Ascending aorta (tissue), 2 donors: Measurements from ENCODE around the gene AKT3. TPM values are rescaled to one million over a fixed set of nuclear protein-coding genes. Genes with fewer than 3 reads are reported as not detected.
"Not testable (repeated sequence)": the region's sequence is repeated elsewhere in the genome, so short reads cannot be mapped to it uniquely, and the experiment has no call there.

Experiments used
- DNase-seq, 2 donors: peaks; one replicate each; pipeline ENCODE4 v3.0.0-alpha.2; 2019; ENCODE audit warnings: low spot score in 2 of 2
- H3K27ac ChIP-seq, 2 donors: fragments of 200-600 bp; sonication (generic); one replicate each; pipeline ENCODE4 v1.5.1; 2016 to 2017; ENCODE audit warnings: mild to moderate bottlenecking in 1 of 2
- H3K27me3 ChIP-seq: fragments of 200-600 bp; sonication (generic); one replicate; pipeline ENCODE4 v1.5.1; 2017
- H3K36me3 ChIP-seq, 2 donors: fragments of 200-600 bp; sonication (generic); one replicate each; pipeline ENCODE4 v1.5.1; 2016
- H3K4me1 ChIP-seq, 2 donors: fragments of 200-600 bp; sonication (generic); one replicate each; pipeline ENCODE4 v1.5.1; 2016 to 2017; ENCODE audit warnings: mild to moderate bottlenecking in 1 of 2
- H3K4me3 ChIP-seq, 2 donors: fragments of 200-600 bp; sonication (generic); one replicate each; pipeline ENCODE4 v1.5.1; 2016 to 2017; ENCODE audit warnings: mild to moderate bottlenecking in 1 of 2
- H3K9me3 ChIP-seq, 2 donors: fragments of 200-600 bp; sonication (generic); one replicate each; pipeline ENCODE4 v1.5.1; 2016
- intact Hi-C: fragments of 100-400 bp; cut with DNase I; formaldehyde crosslinking; loops from one replicate; pipeline ENCODE4 v1.15.1; 2023
- total RNA-seq: library from RNA; depleted of rRNA; stranded (reverse); fragments of >200 nt; gene quantifications from one replicate; pipeline ENCODE4 v1.1.0, GENCODE V29; 2016
- TF ChIP-seq, protein P1 (sequence below), 3 experiments: fragments of 200-600 bp in 2 of 3; fragments of 450-650 bp in 1 of 3; sonication (generic) in 2 of 3; IDR thresholded peaks; one replicate each; pipeline ENCODE4 v1.5.1; 2016 to 2019; ENCODE audit warnings: antibody characterized with exemption in 3 of 3, mild to moderate bottlenecking in 1 of 3, moderate library complexity in 1 of 3

Gene AKT3
- total RNA-seq, 1 donor from 2014 or later: 38.0 TPM

DNA sequence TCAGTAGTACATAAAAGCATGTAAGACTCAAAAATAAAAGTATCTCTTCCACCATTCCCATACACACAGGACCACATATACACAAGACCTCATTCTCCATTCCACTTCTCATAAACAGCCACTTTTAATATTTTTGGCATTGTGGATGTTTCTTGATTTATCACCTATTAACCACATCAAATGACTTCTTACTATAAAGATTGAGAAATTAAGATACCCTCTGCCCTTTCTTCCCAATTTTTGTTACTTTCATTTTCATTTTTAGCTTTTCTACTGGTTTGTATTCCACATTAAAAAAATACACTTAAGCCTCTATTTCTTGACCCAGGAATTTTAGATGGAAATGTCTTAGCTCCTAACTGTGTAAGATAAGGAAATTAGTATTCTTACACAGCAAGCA is 22.8 kb downstream of the AKT3 start:
- no peaks in the 10 kb centered on the region for H3K27me3 ChIP-seq

DNA sequence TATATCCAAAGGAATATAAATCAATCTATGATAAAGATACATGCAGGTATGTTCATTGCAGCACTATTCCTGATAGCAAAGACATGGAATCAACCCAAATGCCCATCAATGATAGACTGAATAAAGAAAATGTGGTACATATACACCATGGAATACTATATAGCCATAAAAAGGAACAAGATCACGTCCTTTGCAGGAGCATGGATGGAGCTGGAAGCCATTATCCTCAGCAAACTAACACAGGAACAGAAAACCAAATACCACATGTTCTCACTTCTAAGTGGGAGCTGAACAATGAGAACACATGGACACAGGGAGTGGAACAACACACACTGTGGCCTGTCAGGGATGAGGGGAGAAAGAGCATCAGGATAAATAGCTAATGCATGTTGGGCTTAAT is 25.1 kb downstream of the AKT3 start:
- H3K36me3 ChIP-seq, intact Hi-C loops, H3K4me1 ChIP-seq, H3K4me3 ChIP-seq, DNase-seq, H3K27me3 ChIP-seq, H3K27ac ChIP-seq: not testable (repeated sequence)
- peaks cover 9 to 25% of the 10 kb centered on the region in 2 donors for H3K9me3 ChIP-seq

More for the DNA sequence above, 22.8 kb downstream of the AKT3 start:
- no peak for DNase-seq
- Histone ChIP-seq H3K9me3 (peaks cover 5 to 6% of the 10 kb centered on the region in 2 donors), H3K4me1 (no peaks in the 10 kb centered on the region), H3K27ac (no peak overlapping the region), H3K36me3 (no peaks in the 10 kb centered on the region), H3K4me3 (no peak overlapping the region)
- TF ChIP-seq, protein P1, sequence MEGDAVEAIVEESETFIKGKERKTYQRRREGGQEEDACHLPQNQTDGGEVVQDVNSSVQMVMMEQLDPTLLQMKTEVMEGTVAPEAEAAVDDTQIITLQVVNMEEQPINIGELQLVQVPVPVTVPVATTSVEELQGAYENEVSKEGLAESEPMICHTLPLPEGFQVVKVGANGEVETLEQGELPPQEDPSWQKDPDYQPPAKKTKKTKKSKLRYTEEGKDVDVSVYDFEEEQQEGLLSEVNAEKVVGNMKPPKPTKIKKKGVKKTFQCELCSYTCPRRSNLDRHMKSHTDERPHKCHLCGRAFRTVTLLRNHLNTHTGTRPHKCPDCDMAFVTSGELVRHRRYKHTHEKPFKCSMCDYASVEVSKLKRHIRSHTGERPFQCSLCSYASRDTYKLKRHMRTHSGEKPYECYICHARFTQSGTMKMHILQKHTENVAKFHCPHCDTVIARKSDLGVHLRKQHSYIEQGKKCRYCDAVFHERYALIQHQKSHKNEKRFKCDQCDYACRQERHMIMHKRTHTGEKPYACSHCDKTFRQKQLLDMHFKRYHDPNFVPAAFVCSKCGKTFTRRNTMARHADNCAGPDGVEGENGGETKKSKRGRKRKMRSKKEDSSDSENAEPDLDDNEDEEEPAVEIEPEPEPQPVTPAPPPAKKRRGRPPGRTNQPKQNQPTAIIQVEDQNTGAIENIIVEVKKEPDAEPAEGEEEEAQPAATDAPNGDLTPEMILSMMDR (IDR thresholded peaks at IDR 0.05): no peak
- intact Hi-C loops: no loop called here

DNA sequence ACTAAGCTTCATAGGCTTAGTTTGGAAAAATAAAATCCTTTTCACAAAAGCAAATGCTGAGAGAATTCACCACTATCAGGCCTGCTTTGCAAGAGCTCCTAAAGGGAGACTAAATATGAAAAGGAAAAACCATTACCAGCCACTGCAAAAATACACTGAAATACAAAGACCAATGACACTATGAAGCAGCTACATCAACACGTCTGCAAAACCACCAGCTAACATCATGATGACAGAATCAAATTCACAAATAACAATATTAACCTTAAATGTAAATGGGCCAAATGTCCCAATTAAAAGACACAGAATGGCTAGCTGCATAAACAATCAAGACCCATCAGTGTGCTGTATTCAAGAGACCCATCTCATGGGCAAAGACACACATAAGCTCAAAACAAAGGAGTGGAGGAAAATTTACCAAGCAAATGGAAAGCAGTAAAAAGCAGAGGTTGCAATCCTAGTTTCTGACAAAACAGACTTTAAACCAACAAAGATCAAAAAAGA is 28.8 kb downstream of the AKT3 start:
- intact Hi-C loops: no loop called here
- TF ChIP-seq, protein P1 (IDR thresholded peaks at IDR 0.05): no peak

DNA sequence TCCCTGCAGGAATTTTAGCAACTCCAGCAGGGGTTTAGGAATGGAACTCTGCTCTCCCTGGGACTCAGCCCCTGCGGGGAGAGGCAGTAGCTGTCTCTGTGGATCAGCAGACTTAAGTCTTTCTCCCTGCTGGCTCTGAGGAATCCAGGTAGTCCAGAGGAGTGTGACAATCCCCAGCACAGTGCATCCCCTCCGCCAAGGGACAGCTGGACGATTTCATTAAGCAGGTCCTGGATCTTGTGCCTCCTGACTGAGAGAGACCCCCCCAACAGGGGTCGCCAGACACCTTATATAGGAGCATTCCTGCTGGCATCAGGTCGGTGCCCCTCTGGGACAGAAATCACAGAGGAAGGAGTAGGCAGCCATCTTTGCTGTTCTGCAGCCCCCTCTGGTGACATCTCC is 30.6 kb downstream of the AKT3 start:
- Histone ChIP-seq H3K4me1 (no peaks in the 10 kb centered on the region), H3K27me3 (no peaks in the 10 kb centered on the region), H3K9me3 (peaks cover 13 to 29% of the 10 kb centered on the region in 2 donors), H3K27ac (no peak overlapping the region), H3K4me3 (no peak overlapping the region), H3K36me3 (peaks cover 0 to 13% of the 10 kb centered on the region in 2 donors)
- intact Hi-C loops: no loop called here
- DNase-seq: no peak
- TF ChIP-seq, protein P1 (IDR thresholded peaks at IDR 0.05): no peak

More for the DNA sequence above, 28.8 kb downstream of the AKT3 start:
- H3K36me3 ChIP-seq: peaks cover 0 to 13% of the 10 kb centered on the region in 2 donors
- no peak overlapping the region for H3K4me3 ChIP-seq
- H3K27ac ChIP-seq: no peak overlapping the region
- no peak for DNase-seq
- peaks cover 9 to 25% of the 10 kb centered on the region in 2 donors for H3K9me3 ChIP-seq
- no peaks in the 10 kb centered on the region for H3K27me3 ChIP-seq
- H3K4me1 ChIP-seq: no peaks in the 10 kb centered on the region

DNA sequence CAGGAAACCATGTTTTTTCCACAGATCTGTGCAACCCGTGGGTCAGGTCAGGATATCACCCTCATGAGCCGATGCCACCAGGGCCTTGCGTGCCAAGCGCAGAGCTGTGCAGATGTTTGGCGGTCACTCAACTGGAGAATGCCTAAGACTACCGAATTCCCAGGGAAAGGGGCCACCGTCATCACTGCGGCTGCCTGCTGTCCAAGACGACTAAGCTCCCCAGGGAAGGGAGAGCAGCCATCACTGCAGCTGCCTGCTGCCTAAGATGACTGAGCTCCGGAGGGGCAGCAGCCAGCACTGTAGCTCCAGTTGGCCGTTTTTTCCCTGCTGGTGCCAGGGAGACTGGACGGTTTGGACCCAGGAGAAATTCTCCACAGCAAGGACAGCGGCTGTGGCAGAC is 31.1 kb downstream of the AKT3 start:
- peaks cover 0 to 13% of the 10 kb centered on the region in 2 donors for H3K36me3 ChIP-seq
- H3K4me1 ChIP-seq: no peaks in the 10 kb centered on the region
- no peak for DNase-seq
- H3K27ac ChIP-seq: no peak overlapping the region
- intact Hi-C loops: no loop called here
- no peaks in the 10 kb centered on the region for H3K27me3 ChIP-seq
- H3K4me3 ChIP-seq: no peak overlapping the region
- TF ChIP-seq, protein P1 (IDR thresholded peaks at IDR 0.05): no peak
- H3K9me3 ChIP-seq: peaks cover 13 to 32% of the 10 kb centered on the region in 2 donors

DNA sequence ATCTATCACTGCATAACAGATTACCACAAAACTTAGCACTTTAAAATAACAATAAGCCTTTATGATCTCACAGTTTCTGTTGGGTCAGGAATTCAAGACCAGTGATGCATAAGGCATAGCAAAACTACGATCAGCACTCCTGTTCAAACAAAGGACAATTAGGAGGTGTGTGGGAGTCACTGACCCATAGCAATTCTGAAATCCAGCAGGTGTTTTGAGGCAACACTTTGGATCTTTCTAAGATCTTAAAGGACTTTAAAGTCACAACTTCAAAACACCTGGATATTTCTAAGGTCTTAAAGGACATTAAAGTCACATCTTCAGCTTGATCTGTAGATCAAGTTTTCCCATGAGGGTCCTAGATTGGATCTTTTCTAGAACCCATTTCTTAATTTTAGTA is 35.3 kb downstream of the AKT3 start:
- intact Hi-C loops: no loop called here
- H3K9me3 ChIP-seq: peaks cover 4 to 11% of the 10 kb centered on the region in 2 donors
- peaks cover 0 to 10% of the 10 kb centered on the region in 2 donors for H3K36me3 ChIP-seq
- no peak overlapping the region for H3K4me3 ChIP-seq
- TF ChIP-seq, protein P1 (IDR thresholded peaks at IDR 0.05): no peak
- no peak for DNase-seq
- H3K27ac ChIP-seq: no peak overlapping the region
- no peaks in the 10 kb centered on the region for H3K27me3 ChIP-seq
- no peaks in the 10 kb centered on the region for H3K4me1 ChIP-seq

DNA sequence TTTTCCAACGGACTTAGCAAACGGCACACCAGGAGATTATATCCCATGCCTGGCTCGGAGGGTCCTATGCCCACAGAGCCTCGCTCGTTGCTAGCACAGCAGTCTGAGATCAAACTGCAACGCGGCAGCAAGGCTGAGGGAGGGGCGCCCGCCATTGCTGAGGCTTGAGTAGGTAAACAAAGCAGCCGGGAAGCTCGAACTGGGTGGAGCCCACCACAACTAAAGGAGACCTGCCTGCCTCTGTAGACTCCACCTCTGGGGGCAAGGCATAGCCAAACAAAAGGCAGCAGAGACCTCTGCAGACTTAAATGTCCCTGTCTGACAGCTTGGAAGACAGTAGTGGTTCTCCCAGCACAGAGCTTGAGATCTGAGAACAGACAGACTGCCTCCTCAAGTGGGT is 42.7 kb downstream of the AKT3 start:
- H3K27ac ChIP-seq, H3K27me3 ChIP-seq, H3K4me1 ChIP-seq, intact Hi-C loops, H3K36me3 ChIP-seq, H3K9me3 ChIP-seq, H3K4me3 ChIP-seq, DNase-seq: not testable (repeated sequence)
